ENCODE measurements around the gene ASCL5.

DNA sequence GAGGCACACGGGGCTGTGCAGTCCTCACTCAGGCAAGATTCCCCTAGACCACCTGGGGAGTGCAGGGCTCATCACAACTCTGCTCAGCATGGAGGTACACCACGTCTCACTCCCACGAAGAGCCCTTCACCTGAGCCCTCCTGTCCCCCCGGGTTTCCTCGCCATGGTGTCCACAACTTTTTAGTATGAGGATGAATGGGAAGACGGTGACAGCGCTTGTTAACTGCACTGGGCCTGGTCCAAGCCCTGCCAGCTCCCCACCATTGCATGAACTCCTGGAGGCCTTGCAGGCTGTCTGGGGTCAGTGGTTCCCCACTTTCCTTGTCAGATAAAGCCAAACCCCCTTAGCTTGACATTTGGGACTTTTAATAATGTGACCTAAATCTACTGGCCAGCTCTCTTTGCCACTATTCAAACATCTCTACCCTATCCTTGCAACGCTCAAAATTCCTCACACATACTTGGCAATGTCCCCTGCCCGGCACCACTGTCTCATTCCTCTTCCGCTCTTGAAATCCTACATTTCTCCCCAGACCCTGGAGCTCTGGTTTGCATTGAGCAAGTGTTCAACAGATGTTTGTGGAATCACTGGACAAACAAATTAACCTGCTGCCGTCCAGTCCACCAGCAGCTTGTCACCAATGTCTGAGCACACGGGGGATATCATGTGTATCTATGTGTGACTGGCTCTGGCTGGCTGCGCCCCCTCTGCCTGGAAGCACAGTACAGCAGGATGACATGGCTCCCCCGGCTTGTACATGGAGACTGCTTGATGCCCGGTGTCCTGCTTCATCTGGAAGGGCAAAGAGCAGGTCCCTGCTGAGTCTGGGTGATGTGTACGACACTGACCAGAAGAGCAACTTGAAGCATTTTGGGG is 16.1 kb upstream of the ASCL5 start:
- TF ChIP-seq YY1 (IDR thresholded peaks at IDR 0.05; ENCODE audit: insufficient read depth, insufficient read length) (no peak), ZNF274 (IDR thresholded peaks at IDR 0.05; ENCODE audit: low read depth, low read length) (no peak), SUZ12 (IDR thresholded peaks at IDR 0.05; ENCODE audit: extremely low read depth, insufficient read depth, insufficient read length) (no peak)
